IMR-90 (cell line): ENCODE measurements around the gene RASGRP3. TPM values are rescaled to one million over a fixed set of nuclear protein-coding genes. Genes with fewer than 3 reads are reported as not detected.

Experiments
- ATAC-seq: fragments of 200-7000 bp; cut with Tn5 transposase; 2 replicates; pipeline ENCODE4 v1.9.1; 2020; ENCODE audit warnings: low read depth, mild to moderate bottlenecking, moderate library complexity
- BruUV-seq: library from RNA; stranded (reverse); fragments of 400-500 nt; replicated peaks from 2 replicates; lab custom pipeline; 2021; lab: Mats Ljungman, UMichigan
- CTCF ChIA-PET: fragments of 300-600 bp; formaldehyde crosslinking; extraction: SDS; loops from one replicate; lab custom pipeline; 2021; ENCODE audit warnings: antibody characterized with exemption; lab: Yijun Ruan, JAX
- POLR2A ChIA-PET: fragments of 300-600 bp; sonication (Branson Sonifier 250); formaldehyde crosslinking; loops from one replicate; lab custom pipeline; 2022; ENCODE audit warnings: antibody characterized with exemption; ENCODE audit not compliant: unreplicated experiment; lab: Charles Lee
- DNase-seq: peaks from one replicate; pipeline ENCODE4 v3.0.0; 2013
- H2AFZ ChIP-seq: replicated peaks from 2 replicates; pipeline ENCODE3; 2013; ENCODE audit warnings: low read length, mild to moderate bottlenecking; ENCODE audit not compliant: poor library complexity
- H2AK5ac ChIP-seq: 2 replicates; pipeline ENCODE4 v1.6.1; 2013; ENCODE audit warnings: low read depth, low read length, inconsistent platforms
- H2AK9ac ChIP-seq: replicated peaks from 2 replicates; pipeline ENCODE3; 2013; ENCODE audit warnings: mild to moderate bottlenecking, low read depth, low read length, moderate library complexity; ENCODE audit not compliant: poor library complexity
- H2BK120ac ChIP-seq: 2 replicates; pipeline ENCODE4 v1.6.1; 2013; ENCODE audit warnings: low read depth, low read length, inconsistent platforms
- H2BK15ac ChIP-seq: 3 replicates; pipeline ENCODE4 v1.6.1; 2013; ENCODE audit warnings: low read depth, low read length, inconsistent platforms
- H2BK20ac ChIP-seq: 2 replicates; pipeline ENCODE4 v1.6.1; 2013; ENCODE audit warnings: low read depth, mild to moderate bottlenecking, inconsistent platforms, low read length, moderate library complexity
- H2BK5ac ChIP-seq: 2 replicates; pipeline ENCODE4 v1.6.1; 2013; ENCODE audit warnings: mild to moderate bottlenecking, low read depth, low read length, inconsistent platforms; ENCODE audit not compliant: poor library complexity, severe bottlenecking
- H3K14ac ChIP-seq: replicated peaks from 2 replicates; pipeline ENCODE4 v1.6.1; 2013; ENCODE audit warnings: low read depth, low read length, inconsistent platforms
- H3K18ac ChIP-seq: 2 replicates; pipeline ENCODE4 v1.6.1; 2013; ENCODE audit warnings: low read depth, low read length, control low read depth
- H3K23ac ChIP-seq: 2 replicates; pipeline ENCODE4 v1.6.1; 2013; ENCODE audit warnings: low read depth, low read length, inconsistent platforms
- H3K27ac ChIP-seq: 2 replicates; pipeline ENCODE4 v1.5.1; 2013; ENCODE audit warnings: mild to moderate bottlenecking, control low read depth, low read length; ENCODE audit not compliant: insufficient read depth
- H3K27me3 ChIP-seq: 2 replicates; pipeline ENCODE4 v1.6.1; 2013; ENCODE audit warnings: low read length; ENCODE audit not compliant: control insufficient read depth, insufficient read depth
- H3K36me3 ChIP-seq: 2 replicates; pipeline ENCODE4 v1.6.1; 2013; ENCODE audit warnings: low read length, mixed read lengths; ENCODE audit not compliant: control insufficient read depth, insufficient read depth
- H3K4ac ChIP-seq: 2 replicates; pipeline ENCODE4 v1.6.1; 2013; ENCODE audit warnings: low read depth, low read length, inconsistent platforms
- H3K4me1 ChIP-seq: 2 replicates; pipeline ENCODE4 v1.6.1; 2013; ENCODE audit warnings: low read length, mixed read lengths; ENCODE audit not compliant: control insufficient read depth, insufficient read depth
- H3K4me2 ChIP-seq: 2 replicates; pipeline ENCODE4 v1.6.1; 2013; ENCODE audit warnings: low read depth, mild to moderate bottlenecking, control low read depth, low read length, moderate library complexity
- H3K4me3 ChIP-seq: 2 replicates; pipeline ENCODE4 v1.5.1; 2013; ENCODE audit warnings: low read depth, mild to moderate bottlenecking, control low read depth, low read length, moderate library complexity; ENCODE audit not compliant: insufficient read depth
- H3K56ac ChIP-seq: 2 replicates; pipeline ENCODE4 v1.6.1; 2013; ENCODE audit warnings: low read length, inconsistent platforms; ENCODE audit not compliant: insufficient read depth; ENCODE audit errors: extremely low read depth
- H3K79me1 ChIP-seq, 2 experiments: 2 replicates each; pipeline ENCODE4 v1.6.1; 2013; ENCODE audit warnings: low read length in 2 of 2, inconsistent platforms in 1 of 2, low read depth in 1 of 2
- H3K9ac ChIP-seq: 2 replicates; pipeline ENCODE4 v1.6.1; 2013; ENCODE audit warnings: low read depth, low read length, control low read depth
- H3K9me1 ChIP-seq: 2 replicates; pipeline ENCODE4 v1.6.1; 2013; ENCODE audit warnings: low read length, inconsistent platforms; ENCODE audit not compliant: insufficient read depth
- H3K9me3 ChIP-seq: 2 replicates; pipeline ENCODE4 v1.6.1; 2013; ENCODE audit warnings: low read length; ENCODE audit not compliant: control insufficient read depth, insufficient read depth
- H4K20me1 ChIP-seq: 2 replicates; pipeline ENCODE4 v1.6.1; 2013; ENCODE audit warnings: low read length, inconsistent platforms; ENCODE audit not compliant: insufficient read depth
- H4K5ac ChIP-seq: 2 replicates; pipeline ENCODE4 v1.6.1; 2013; ENCODE audit warnings: mild to moderate bottlenecking, low read depth, low read length, control low read depth
- H4K8ac ChIP-seq, 2 experiments: 2 replicates each; pipeline ENCODE4 v1.6.1; 2013; ENCODE audit warnings: low read depth in 2 of 2, low read length in 2 of 2, control low read depth in 1 of 2, inconsistent platforms in 1 of 2
- H4K91ac ChIP-seq: 2 replicates; pipeline ENCODE4 v1.6.1; 2013; ENCODE audit warnings: low read depth, low read length, inconsistent platforms; ENCODE audit not compliant: insufficient read depth
- BHLHE40 ChIP-seq: fragments of 150-350 bp; IDR thresholded peaks from 2 replicates; pipeline ENCODE4 v1.6.1; 2016; ENCODE audit warnings: mild to moderate bottlenecking, low read depth, low read length
- CEBPB ChIP-seq: IDR thresholded peaks from 2 replicates; pipeline ENCODE4 v1.6.1; 2012; ENCODE audit warnings: low read depth, low read length, improper control_type of control experiment
- CHD1 ChIP-seq: IDR thresholded peaks from 2 replicates; pipeline ENCODE4 v1.6.1; 2012; ENCODE audit warnings: low read depth, low read length, improper control_type of control experiment
- FOS ChIP-seq: fragments of 150-350 bp; IDR thresholded peaks from 2 replicates; pipeline ENCODE4 v1.6.1; 2016; ENCODE audit warnings: low read depth, low read length
- MAFK ChIP-seq: IDR thresholded peaks from 2 replicates; pipeline ENCODE4 v1.6.1; 2012; ENCODE audit warnings: low read depth, low read length, improper control_type of control experiment
- MXI1 ChIP-seq: IDR thresholded peaks from 2 replicates; pipeline ENCODE4 v1.6.1; 2012; ENCODE audit warnings: low read depth, mild to moderate bottlenecking, low read length, moderate library complexity, borderline replicate concordance
- POLR2A ChIP-seq: IDR thresholded peaks from 2 replicates; pipeline ENCODE4 v1.6.1; 2012; ENCODE audit warnings: mild to moderate bottlenecking, low read depth, low read length
- RAD21 ChIP-seq: IDR thresholded peaks from 2 replicates; pipeline ENCODE4 v1.6.1; 2012; ENCODE audit warnings: low read length, improper control_type of control experiment
- RCOR1 ChIP-seq: IDR thresholded peaks from 2 replicates; pipeline ENCODE4 v1.6.1; 2012; ENCODE audit warnings: mild to moderate bottlenecking, low read length, improper control_type of control experiment; ENCODE audit not compliant: insufficient replicate concordance
- SMC3 ChIP-seq: fragments of 150-350 bp; IDR thresholded peaks from 2 replicates; pipeline ENCODE4 v1.6.1; 2016; ENCODE audit warnings: low read depth, mild to moderate bottlenecking, antibody characterized with exemption, low read length, moderate library complexity
- WGBS, 2 experiments: methylation state at CpG; one replicate each; pipeline versions ENCODE4 v1.1.5 to v1.1.7; 2013; ENCODE audit warnings: missing lambda C conversion rate in 2 of 2; ENCODE audit not compliant: insufficient read length in 1 of 2; ENCODE audit errors: extremely low coverage in 2 of 2; 5-methylcytosine and 5-hydroxymethylcytosine counted together
- dilution Hi-C: fragments of 300-500 bp; cut with HindIII; formaldehyde crosslinking; loops from one replicate; pipeline ENCODE4 v1.14.3; 2018; ENCODE audit warnings: low sequenced_read_pairs; ENCODE audit not compliant: unreplicated experiment
- in situ Hi-C: fragments of 300-500 bp; cut with MboI; formaldehyde crosslinking; loops from 3 replicates; pipeline ENCODE4 v1.14.3; 2019; ENCODE audit warnings: low sequenced_read_pairs, inconsistent platforms, mixed read lengths
- intact Hi-C: fragments of 100-400 bp; cut with micrococcal nuclease; formaldehyde crosslinking; loops from 2 replicates; pipeline ENCODE4 v1.10.0; 2022
- polyA plus RNA-seq, 3 experiments: library from polyadenylated mRNA; depleted of rRNA; stranded (reverse); fragments of >200 nt; gene quantifications; 2 replicates each; pipeline ENCODE4 v1.2.3, GENCODE V29; 2012; ENCODE audit warnings: low replicate concordance in 1 of 3
- total RNA-seq: library from RNA; depleted of rRNA; stranded (reverse); fragments of >200 nt; gene quantifications from 2 replicates; pipeline ENCODE4 v1.2.3, GENCODE V29; 2012
- TF ChIP-seq, protein P1 (sequence below): fragments of 150-350 bp; IDR thresholded peaks from 2 replicates; pipeline ENCODE4 v1.6.1; 2016; ENCODE audit warnings: low read depth, mild to moderate bottlenecking, low read length, moderate library complexity, borderline replicate concordance
- TF ChIP-seq, protein P2 (sequence below): conservative IDR thresholded peaks from 2 replicates; pipeline ENCODE4 v1.5.1; 2012; ENCODE audit warnings: mild to moderate bottlenecking, low read depth, low read length, improper control_type of control experiment

Gene RASGRP3
- total and polyA plus RNA-seq, 2 of the 4 experiments (the other 2 are of a cell fraction), result 1.7 to 3.0 TPM

DNA sequence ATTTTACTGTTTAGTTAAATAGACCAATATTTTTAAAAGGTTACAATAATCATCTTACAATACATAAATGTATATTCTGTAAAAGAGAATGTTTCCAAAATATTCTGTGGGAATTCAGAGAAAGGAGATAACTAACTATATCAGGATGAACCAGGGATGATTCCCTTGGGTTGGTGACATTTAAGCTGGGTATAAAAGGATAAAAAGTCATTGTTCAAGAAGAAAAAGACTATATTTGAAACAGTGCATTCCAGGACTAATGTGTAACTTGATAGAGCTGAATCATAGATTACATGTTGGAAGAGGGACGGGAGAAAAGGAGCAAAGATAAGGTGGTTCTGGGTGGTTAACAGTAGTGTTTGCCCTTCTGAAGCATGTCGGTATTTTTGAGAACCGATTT is 10.1 kb downstream of the RASGRP3 start:
- H4K8ac ChIP-seq, result no peak overlapping the region
- dilution Hi-C loops, result no loop called here
- no peaks in the 10 kb centered on the region for H3K27me3 ChIP-seq
- H3K56ac ChIP-seq, result no peak overlapping the region
- peaks cover 6% of the 10 kb centered on the region for H3K9me3 ChIP-seq
- H3K4me3 ChIP-seq, result no peak overlapping the region
- H2BK20ac ChIP-seq, result no peak overlapping the region
- H4K5ac ChIP-seq, result no peak overlapping the region
- no peak overlapping the region for H2AK9ac ChIP-seq
- H4K91ac ChIP-seq, result no peak overlapping the region
- H2BK5ac ChIP-seq, result no peak overlapping the region
- no peak overlapping the region for H3K9ac ChIP-seq
- in situ Hi-C loops, result no loop called here
- no peaks in the 10 kb centered on the region for H3K36me3 ChIP-seq
- no peak overlapping the region for H2BK120ac ChIP-seq
- intact Hi-C loops, result no loop called here
- H3K23ac ChIP-seq, result no peak overlapping the region
- WGBS, 2 experiments, result no CpG with 5 or more reads among the region's 3 CpGs
- ChIA-PET CTCF (no interaction called here), POLR2A (no interaction called here)
- no peak overlapping the region for H3K4ac ChIP-seq
- TF ChIP-seq RAD21 (no peak), FOS (no peak), BHLHE40 (no peak), MXI1 (no peak), RCOR1 (no peak), POLR2A (no peak), SMC3 (no peak), CHD1 (no peak), CEBPB (no peak), MAFK (no peak)
- TF ChIP-seq, protein P1, sequence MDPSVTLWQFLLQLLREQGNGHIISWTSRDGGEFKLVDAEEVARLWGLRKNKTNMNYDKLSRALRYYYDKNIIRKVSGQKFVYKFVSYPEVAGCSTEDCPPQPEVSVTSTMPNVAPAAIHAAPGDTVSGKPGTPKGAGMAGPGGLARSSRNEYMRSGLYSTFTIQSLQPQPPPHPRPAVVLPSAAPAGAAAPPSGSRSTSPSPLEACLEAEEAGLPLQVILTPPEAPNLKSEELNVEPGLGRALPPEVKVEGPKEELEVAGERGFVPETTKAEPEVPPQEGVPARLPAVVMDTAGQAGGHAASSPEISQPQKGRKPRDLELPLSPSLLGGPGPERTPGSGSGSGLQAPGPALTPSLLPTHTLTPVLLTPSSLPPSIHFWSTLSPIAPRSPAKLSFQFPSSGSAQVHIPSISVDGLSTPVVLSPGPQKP, result no peak
- TF ChIP-seq, protein P2, sequence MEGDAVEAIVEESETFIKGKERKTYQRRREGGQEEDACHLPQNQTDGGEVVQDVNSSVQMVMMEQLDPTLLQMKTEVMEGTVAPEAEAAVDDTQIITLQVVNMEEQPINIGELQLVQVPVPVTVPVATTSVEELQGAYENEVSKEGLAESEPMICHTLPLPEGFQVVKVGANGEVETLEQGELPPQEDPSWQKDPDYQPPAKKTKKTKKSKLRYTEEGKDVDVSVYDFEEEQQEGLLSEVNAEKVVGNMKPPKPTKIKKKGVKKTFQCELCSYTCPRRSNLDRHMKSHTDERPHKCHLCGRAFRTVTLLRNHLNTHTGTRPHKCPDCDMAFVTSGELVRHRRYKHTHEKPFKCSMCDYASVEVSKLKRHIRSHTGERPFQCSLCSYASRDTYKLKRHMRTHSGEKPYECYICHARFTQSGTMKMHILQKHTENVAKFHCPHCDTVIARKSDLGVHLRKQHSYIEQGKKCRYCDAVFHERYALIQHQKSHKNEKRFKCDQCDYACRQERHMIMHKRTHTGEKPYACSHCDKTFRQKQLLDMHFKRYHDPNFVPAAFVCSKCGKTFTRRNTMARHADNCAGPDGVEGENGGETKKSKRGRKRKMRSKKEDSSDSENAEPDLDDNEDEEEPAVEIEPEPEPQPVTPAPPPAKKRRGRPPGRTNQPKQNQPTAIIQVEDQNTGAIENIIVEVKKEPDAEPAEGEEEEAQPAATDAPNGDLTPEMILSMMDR, result no peak
- H4K20me1 ChIP-seq, result no peaks in the 10 kb centered on the region
- H3K18ac ChIP-seq, result no peak overlapping the region
- DNase-seq (no peak), ATAC-seq (no peak)
- H3K27ac ChIP-seq, result no peak overlapping the region
- H2BK15ac ChIP-seq, result no peak overlapping the region
- H3K4me1 ChIP-seq, result peaks cover 4% of the 10 kb centered on the region; the same call in 1 of the 2 replicates
- H3K79me1 ChIP-seq, result no peaks in the 10 kb centered on the region
- BruUV-seq, result no TSS peak
- no peaks in the 10 kb centered on the region for H3K9me1 ChIP-seq
- no peak overlapping the region for H2AFZ ChIP-seq
- H2AK5ac ChIP-seq, result no peak overlapping the region
- H3K4me2 ChIP-seq, result no peak overlapping the region
- no peak overlapping the region for H3K14ac ChIP-seq
